Measurements from ENCODE around the gene DOCK11.

GRCh38 chrX:118493653-118494297, 1.8 kb upstream of the DOCK11 start:
- TF ChIP-seq CTCF (IDR thresholded peaks at IDR 0.05; ENCODE audit: poor library complexity) (no peak), EZH2 (IDR thresholded peaks at IDR 0.05; ENCODE audit: borderline replicate concordance) (no peak), EZH2phosphoT487 (IDR thresholded peaks at IDR 0.05; ENCODE audit: low read depth, severe bottlenecking, unreplicated experiment) (no peak)

All from hepatocyte (in vitro differentiated cells).